Duodenal mucosa (tissue), 2 donors: ENCODE data around the gene HK1.
"Not testable (repeated sequence)": the region's sequence is repeated elsewhere in the genome, so short reads cannot be mapped to it uniquely, and the experiment has no call there.

ENCODE experiments used
- H3K27ac ChIP-seq: one replicate; pipeline ENCODE4 v1.7.0; 2013; ENCODE audit warnings: low read depth, low read length
- H3K27me3 ChIP-seq, 2 donors: one replicate each; pipeline ENCODE4 v1.7.0; 2013; ENCODE audit warnings: low read length in 2 of 2, control low read depth in 1 of 2; ENCODE audit not compliant: insufficient read depth in 2 of 2, control insufficient read depth in 1 of 2
- H3K36me3 ChIP-seq, 2 donors: one replicate each; pipeline ENCODE4 v1.7.0; 2013; ENCODE audit warnings: low read length in 2 of 2, control low read depth in 1 of 2; ENCODE audit not compliant: insufficient read depth in 2 of 2, control insufficient read depth in 1 of 2
- H3K4me1 ChIP-seq, 2 donors: one replicate each; pipeline ENCODE4 v1.7.0; 2013; ENCODE audit warnings: low read length in 2 of 2, control low read depth in 1 of 2; ENCODE audit not compliant: insufficient read depth in 2 of 2, control insufficient read depth in 1 of 2
- H3K4me3 ChIP-seq, 2 donors: one replicate each; pipeline ENCODE4 v1.7.0; 2013; ENCODE audit warnings: low read length in 2 of 2, low read depth in 1 of 2
- H3K9ac ChIP-seq, 2 donors: one replicate each; pipeline ENCODE4 v1.7.0; 2013; ENCODE audit warnings: low read length in 2 of 2, low read depth in 1 of 2
- H3K9me3 ChIP-seq, 2 donors: one replicate each; pipeline ENCODE4 v1.7.0; 2013; ENCODE audit warnings: low read length in 2 of 2, control low read depth in 1 of 2; ENCODE audit not compliant: control insufficient read depth in 1 of 2

The HK1 gene

GRCh38 chr10:69333205-69333604, 54.9 kb downstream of the HK1 start:
- H3K9me3 ChIP-seq = no peaks in the 10 kb centered on the region
- peaks cover 15 to 33% of the 10 kb centered on the region in 2 donors for H3K4me1 ChIP-seq
- H3K27me3 ChIP-seq = no peaks in the 10 kb centered on the region
- H3K36me3 ChIP-seq = no peaks in the 10 kb centered on the region
- no peak overlapping the region for H3K4me3 ChIP-seq
- H3K27ac ChIP-seq = peak overlapping the region; percentile 22
- H3K9ac ChIP-seq = no peak overlapping the region

- H3K9ac ChIP-seq, H3K9me3 ChIP-seq, H3K27ac ChIP-seq, H3K36me3 ChIP-seq, H3K4me3 ChIP-seq, H3K27me3 ChIP-seq: not testable (repeated sequence)
- peaks cover 11 to 35% of the 10 kb centered on the region in 2 donors for H3K4me1 ChIP-seq
These were observed 55.6 kb downstream of the HK1 start for GRCh38 chr10:69333865-69334301.

GRCh38 chr10:69334302-69335062, 56.2 kb downstream of the HK1 start:
- no peaks in the 10 kb centered on the region for H3K36me3 ChIP-seq
- peak overlapping the region in 1 of 2 donors; percentile 24 for H3K4me3 ChIP-seq
- peak overlapping the region in 1 of 2 donors; percentile 5 for H3K9ac ChIP-seq
- H3K4me1 ChIP-seq = peaks cover 11 to 40% of the 10 kb centered on the region in 2 donors
- H3K27me3 ChIP-seq = no peaks in the 10 kb centered on the region
- H3K9me3 ChIP-seq = no peaks in the 10 kb centered on the region
- peak overlapping the region; percentile 22 for H3K27ac ChIP-seq

GRCh38 chr10:69335063-69335587, 56.8 kb downstream of the HK1 start:
- peak overlapping the region in 1 of 2 donors; percentile 24 for H3K4me3 ChIP-seq
- no peaks in the 10 kb centered on the region for H3K36me3 ChIP-seq
- peak overlapping the region; percentile 67 for H3K27ac ChIP-seq
- no peaks in the 10 kb centered on the region for H3K9me3 ChIP-seq
- H3K9ac ChIP-seq = peak overlapping the region in 1 of 2 donors; percentile 5
- peaks cover 11 to 40% of the 10 kb centered on the region in 2 donors for H3K4me1 ChIP-seq
- no peaks in the 10 kb centered on the region for H3K27me3 ChIP-seq

- Histone ChIP-seq H3K9ac (no peak overlapping the region), H3K4me3 (no peak overlapping the region), H3K27me3 (no peaks in the 10 kb centered on the region), H3K4me1 (peaks cover 11 to 40% of the 10 kb centered on the region in 2 donors), H3K36me3 (no peaks in the 10 kb centered on the region), H3K27ac (peak overlapping the region; percentile 67), H3K9me3 (no peaks in the 10 kb centered on the region)
These were observed 57.3 kb downstream of the HK1 start for GRCh38 chr10:69335613-69336012.

- Histone ChIP-seq H3K4me3 (no peak overlapping the region), H3K27me3 (no peaks in the 10 kb centered on the region), H3K36me3 (no peaks in the 10 kb centered on the region), H3K4me1 (peaks cover 11 to 40% of the 10 kb centered on the region in 2 donors), H3K9me3 (no peaks in the 10 kb centered on the region), H3K9ac (no peak overlapping the region), H3K27ac (peak overlapping the region; percentile 41)
These were observed 58.6 kb downstream of the HK1 start for GRCh38 chr10:69336952-69337295.

GRCh38 chr10:69337296-69338132, 59.2 kb downstream of the HK1 start:
- peak overlapping the region; percentile 41 for H3K27ac ChIP-seq
- H3K9ac ChIP-seq = no peak overlapping the region
- H3K36me3 ChIP-seq = no peaks in the 10 kb centered on the region

GRCh38 chr10:69338133-69338456, 59.8 kb downstream of the HK1 start:
- Histone ChIP-seq H3K27me3 (no peaks in the 10 kb centered on the region), H3K9ac (no peak overlapping the region), H3K4me3 (no peak overlapping the region), H3K27ac (peak overlapping the region; percentile 2), H3K36me3 (no peaks in the 10 kb centered on the region), H3K9me3 (no peaks in the 10 kb centered on the region), H3K4me1 (peaks cover 11 to 40% of the 10 kb centered on the region in 2 donors)

More at GRCh38 chr10:69337296-69338132, 59.2 kb downstream of the HK1 start:
- no peaks in the 10 kb centered on the region for H3K27me3 ChIP-seq
- H3K9me3 ChIP-seq = no peaks in the 10 kb centered on the region
- no peak overlapping the region for H3K4me3 ChIP-seq
- H3K4me1 ChIP-seq = peaks cover 11 to 40% of the 10 kb centered on the region in 2 donors

- Histone ChIP-seq H3K27ac (no peak overlapping the region), H3K36me3 (peaks cover 0 to 3% of the 10 kb centered on the region in 2 donors), H3K9me3 (no peaks in the 10 kb centered on the region), H3K9ac (no peak overlapping the region), H3K27me3 (no peaks in the 10 kb centered on the region), H3K4me1 (peaks cover 11 to 37% of the 10 kb centered on the region in 2 donors), H3K4me3 (no peak overlapping the region)
These were observed 60.5 kb downstream of the HK1 start for GRCh38 chr10:69338547-69339450.
